ENCODE results near the gene ST6GALNAC2.
"Not testable (repeated sequence)": the region's sequence is repeated elsewhere in the genome, so short reads cannot be mapped to it uniquely, and the experiment has no call there.

The ST6GALNAC2 gene

DNA sequence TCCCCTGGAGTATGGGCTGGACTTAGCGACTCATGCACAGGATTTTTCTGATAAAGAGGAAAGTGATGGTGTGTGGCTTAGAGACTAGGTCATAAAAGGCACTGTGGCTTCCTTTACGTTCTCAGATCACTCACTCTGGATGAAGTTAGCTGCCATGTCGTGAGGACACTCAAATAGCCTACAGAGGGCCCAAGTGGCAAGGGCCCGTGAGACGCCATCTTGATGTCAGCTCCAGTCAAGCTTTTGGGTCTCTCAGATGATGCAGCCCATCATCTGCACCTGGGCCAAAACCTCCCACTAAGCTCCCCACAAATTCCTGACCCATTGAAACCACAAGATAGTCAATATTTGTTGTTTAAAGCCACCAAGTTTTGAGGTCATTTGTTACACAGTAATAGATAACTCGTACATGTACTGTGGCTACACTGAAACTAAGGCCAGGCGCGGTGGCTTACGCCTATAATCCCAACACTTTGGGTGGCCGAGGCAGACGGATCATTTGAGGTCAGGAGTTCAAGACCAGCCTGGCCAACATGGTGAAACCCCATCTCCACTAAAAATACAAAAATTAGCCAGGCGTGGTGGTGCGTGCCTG is 14.7 kb downstream of the ST6GALNAC2 start:
- in situ Hi-C loops (cut with MboI; ENCODE audit: low sequenced_read_pairs) = no loop called here

DNA sequence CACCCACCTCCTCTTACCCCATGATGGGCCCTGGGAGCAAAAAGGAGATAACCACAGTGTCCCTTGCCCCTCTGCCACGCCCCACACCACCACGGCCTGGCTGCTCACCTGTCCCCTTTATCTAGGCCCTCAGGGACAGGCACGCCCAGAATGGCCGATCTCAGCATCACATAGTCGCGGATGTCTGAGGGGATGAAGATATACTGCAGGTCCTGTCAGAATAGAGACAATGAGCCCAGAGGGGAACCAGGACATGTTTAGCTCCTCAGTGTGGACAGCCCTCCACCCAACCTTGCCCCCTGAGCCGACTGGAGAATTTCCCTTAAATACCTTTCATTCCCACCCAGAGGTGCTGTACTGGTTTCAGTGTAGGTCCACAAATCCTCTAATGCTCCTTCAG is 15.2 kb downstream of the ST6GALNAC2 start:
- in situ Hi-C loops (cut with MboI; ENCODE audit: low sequenced_read_pairs) = no loop called here

DNA sequence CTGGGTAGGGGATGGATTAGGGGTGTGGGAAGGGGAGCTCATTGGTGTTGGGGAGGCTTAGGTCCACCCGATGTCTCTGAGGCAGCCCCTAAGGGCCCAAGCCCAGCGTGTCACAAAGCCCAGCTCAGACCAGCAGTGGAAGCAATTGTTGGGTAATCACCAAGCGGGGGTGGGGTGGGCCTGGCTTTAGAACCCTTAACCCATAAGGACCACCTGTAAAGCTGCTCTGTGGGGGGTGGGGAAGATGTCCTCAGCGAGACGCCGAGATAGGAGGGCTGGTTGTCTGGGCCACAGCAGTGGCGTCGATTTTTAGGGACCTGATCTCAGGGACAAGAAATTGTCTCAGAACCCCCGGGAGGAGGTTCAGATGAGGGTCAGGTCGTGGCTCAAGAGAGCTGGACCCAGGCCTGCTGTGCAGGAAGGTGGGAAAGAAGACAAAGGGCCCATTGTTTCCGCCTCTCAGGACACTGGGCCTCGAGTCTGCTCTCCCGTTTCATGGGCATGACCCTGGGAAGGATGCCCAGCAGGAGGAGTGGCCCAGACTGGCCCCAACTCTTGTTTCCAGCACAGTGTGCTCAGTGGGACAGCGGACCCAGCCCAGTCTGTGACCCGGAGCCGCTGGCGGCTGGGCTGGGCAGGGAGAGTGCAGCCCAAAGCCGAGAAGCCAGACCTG is 15.9 kb downstream of the ST6GALNAC2 start:
- in situ Hi-C loops (cut with MboI; ENCODE audit: low sequenced_read_pairs) = no loop called here

DNA sequence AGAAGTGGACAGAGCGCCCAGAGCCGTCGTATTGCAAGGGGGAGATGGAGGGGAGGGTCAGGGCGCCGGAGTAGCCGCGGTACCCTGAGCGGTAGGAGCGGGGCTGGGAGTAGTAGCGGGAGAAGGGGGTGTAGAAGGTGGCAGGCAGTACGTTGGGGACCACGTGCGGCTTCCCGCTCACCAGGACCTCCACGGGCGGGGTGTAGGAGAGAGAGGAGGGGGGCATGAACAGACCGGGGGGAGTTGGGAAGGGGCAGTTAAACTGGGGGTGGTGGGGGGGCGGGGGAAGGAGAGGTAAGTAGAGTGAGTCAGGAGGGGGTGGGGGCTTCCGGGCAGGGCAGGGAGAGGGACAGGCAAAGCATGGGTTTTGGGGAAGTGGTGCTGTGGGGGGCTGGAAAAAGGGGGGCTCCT is 16.8 kb downstream of the ST6GALNAC2 start:
- in situ Hi-C loops (cut with MboI; ENCODE audit: low sequenced_read_pairs) = no loop called here

DNA sequence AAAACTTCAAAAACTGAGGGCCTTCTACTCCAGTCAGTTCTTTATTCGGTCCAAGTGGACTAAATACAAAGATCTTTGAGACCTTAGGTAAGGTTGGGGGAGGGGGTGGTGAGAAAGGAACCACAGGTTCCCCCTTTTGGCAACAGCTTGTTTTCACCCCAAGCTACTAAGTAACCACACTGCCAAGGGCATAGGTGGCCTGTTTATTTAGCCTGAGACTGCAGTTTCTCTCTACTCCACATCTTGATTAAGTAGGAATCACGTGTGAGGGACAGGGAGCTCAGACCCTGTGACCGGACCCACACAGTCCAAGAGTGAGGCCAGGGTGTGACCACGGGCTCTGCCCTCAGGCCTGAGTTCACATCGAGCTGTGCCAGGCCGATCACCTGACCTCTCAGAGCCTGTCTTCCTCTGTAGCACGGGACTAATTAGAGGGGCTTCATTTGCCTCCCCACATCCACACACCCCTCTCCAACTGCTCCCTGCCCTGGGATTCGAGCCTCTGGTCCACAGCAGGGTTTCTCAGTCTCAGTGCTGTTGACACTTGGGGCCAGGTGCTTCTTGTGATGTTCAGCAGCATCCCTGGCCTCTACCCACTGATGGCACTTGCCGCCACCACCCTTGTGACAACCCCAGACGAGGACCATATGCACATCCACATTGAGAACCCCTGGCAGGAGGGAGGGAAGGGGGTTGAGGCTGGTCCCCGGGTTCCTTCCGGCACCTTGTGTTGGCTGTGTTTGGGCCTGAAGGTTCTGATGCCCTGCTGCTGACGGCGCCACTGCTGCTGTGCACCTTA is 17.8 kb downstream of the ST6GALNAC2 start:
- in situ Hi-C loops (cut with MboI; ENCODE audit: low sequenced_read_pairs) = no loop called here

DNA sequence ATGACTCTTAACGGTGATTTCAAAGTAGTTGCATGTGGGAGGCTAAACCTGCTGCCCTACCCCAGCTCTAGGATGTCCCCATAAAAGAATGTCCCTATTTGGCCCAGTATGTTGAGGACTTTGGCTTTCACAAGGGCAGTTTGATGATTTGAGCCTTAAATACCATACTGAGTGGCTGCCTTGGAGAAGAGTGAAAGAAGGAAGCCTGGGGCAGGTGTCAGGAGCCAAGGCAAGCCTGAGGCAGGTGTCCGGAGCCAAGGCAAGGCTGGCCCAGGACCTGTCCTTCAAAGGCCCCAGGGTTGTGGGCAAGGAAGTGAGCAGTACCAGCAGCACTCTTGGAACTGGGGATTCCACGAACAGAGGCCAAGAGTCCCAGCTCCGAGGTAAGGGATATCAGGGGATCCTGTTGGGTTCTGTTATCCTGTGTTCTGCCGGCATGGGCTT is 18.6 kb downstream of the ST6GALNAC2 start:
- in situ Hi-C loops (cut with MboI; ENCODE audit: low sequenced_read_pairs) = no loop called here

DNA sequence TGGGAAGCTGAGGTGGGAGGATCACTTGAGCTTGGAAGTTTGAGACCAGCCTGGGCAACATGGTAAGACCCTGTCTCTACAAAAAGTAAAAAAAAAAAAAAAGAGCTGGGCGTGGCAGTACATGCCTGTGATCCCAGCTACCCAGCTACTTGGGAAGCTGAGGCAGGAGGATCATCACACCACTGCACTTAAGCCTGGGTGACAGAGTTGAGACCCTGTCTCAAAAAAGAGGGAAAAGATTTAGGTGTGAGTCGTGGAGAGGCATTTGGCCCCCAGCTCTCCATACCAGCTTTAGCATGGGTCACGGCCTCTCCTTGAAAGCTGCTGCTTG is 19.1 kb downstream of the ST6GALNAC2 start:
- in situ Hi-C loops (cut with MboI; ENCODE audit: low sequenced_read_pairs) = no loop called here

DNA sequence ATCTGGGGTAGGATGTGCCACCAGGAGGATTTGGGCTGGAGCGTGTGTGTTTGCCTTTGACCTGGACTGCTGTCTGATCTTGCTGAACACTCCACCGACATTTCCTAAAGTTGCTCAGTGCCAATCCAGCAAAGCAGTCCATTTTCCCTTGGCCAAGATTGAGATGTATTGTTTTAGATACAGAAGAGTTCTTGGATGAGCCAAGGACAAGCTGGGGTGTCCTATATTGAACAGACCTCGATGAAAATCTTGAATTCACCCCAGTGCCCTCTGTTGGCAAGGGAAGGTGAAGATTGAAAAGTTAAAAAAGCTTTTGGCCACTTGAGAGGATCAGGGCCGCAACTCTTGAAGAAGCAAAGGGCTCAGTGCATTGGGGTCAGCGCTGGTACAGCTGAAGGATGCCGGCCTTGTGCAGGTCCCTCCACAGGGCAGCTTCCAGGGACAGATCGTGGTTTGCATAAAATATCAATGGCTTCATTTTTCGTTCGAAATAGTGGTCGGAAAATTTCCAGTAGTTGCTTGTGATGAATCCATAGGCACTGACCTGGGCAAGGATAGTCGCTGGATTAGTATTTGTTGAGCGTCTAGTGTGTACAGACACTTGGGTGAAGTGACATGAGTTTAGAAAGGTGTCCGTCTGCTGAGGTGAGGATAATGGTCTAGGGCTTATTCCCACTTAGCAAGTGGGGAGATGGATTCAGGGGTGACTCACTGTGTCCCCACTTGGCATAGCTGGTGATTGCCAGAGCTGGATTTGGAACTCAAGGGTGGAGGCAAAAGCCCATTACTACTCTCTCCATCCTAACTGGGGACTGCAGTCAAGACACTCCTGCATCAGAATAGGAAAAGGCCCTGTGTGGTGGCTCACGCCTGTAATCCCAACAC is 19.7 kb downstream of the ST6GALNAC2 start:
- in situ Hi-C loops (cut with MboI; ENCODE audit: low sequenced_read_pairs) = no loop called here

DNA sequence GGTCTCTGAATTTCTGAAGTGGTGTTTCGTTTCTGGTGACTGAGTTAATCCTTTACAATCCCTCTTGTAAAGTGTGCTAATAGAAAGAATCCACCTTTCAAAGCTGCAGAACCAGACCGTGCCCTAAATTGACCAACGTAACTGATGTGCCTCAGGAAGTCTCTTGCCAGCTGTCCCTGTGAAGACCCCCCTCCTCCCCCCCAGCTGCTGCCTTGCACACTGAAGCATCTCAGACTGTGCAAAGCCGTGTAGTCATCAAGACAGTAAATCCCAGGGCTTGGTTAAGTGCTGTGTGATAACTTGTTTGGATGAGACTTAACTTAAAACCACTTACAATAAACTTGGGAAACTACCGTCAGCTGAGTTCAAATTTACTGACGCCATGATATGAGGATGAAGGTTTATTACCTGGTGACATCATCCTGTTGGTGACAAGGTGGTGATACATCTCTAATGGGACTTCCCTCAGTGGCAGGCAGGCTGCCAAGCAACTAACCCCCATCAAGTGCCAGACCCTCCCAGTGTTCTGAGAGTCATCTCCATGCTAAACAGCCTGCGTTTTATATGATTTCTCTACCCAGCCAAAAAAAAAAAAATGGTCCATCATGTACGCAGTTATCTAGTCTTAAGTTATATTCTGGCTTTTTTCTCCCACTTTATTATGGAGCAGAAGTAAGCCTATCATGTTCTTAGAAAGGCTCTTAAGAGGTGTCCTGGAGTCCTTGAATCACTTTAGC is 20.5 kb downstream of the ST6GALNAC2 start:
- in situ Hi-C loops (cut with MboI; ENCODE audit: low sequenced_read_pairs) = not testable (repeated sequence)

DNA sequence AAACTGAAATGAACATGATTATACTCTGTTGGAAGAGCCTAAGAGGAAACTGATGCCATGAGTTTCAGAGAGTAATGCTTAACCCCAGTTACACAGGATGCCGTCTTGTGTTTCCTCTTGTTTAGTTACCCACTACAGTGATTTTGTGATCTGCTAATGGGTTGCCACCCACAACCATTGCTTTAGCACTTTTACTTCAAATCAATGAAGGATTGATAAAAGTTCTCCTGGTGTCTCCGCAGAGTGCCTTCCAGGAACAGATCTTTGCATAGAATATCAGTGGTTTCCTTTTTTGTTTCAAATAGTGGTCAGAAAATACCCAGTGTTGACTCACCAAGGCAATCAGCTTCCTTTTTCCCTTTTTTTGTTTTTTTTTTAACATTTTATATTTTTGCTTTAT is 22.3 kb downstream of the ST6GALNAC2 start:
- in situ Hi-C loops (cut with MboI; ENCODE audit: low sequenced_read_pairs) = not testable (repeated sequence)

DNA sequence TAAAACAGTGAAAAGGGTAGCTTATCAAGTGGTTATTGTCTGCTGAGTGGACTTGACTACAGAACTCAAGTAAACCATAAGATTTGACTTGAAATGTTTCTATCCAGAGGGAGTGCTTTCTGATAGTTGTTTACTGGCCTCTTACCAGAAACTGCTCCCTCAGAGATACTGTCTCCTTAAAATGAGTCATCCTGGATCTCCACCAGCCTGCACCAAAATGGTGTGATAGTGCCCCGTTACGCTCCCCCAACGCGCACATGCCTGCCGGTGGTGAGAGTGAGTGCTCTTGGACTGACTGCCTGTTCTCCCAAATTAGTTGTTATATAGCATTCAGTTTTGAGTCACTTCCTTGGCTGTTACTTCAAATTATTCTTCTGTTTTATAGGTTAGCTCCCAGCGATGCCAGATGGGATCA is 22.9 kb downstream of the ST6GALNAC2 start:
- in situ Hi-C loops (cut with MboI; ENCODE audit: low sequenced_read_pairs) = no loop called here

DNA sequence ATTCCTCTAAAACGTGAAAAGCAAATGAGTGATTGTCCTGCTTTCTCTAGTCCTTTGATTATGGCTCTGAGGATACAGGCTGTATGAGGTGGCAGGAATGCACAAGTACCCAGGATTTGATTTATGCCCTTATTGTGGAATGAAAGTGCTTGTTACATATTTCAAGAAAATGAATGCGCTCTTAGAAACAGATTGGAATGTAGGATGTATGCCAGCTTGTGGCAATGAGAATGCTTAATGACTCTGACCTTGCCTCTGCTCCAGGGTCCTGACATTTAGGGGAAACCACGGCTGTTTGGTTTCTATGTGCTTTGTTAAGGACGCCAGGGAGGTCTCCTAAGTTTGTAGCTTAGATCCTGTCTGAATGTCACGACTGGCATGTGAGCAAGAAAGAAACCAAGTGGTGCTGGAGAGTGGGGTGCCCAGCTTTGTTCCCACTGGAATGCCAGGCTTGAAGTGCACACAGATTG is 23.8 kb downstream of the ST6GALNAC2 start:
- in situ Hi-C loops (cut with MboI; ENCODE audit: low sequenced_read_pairs) = no loop called here

DNA sequence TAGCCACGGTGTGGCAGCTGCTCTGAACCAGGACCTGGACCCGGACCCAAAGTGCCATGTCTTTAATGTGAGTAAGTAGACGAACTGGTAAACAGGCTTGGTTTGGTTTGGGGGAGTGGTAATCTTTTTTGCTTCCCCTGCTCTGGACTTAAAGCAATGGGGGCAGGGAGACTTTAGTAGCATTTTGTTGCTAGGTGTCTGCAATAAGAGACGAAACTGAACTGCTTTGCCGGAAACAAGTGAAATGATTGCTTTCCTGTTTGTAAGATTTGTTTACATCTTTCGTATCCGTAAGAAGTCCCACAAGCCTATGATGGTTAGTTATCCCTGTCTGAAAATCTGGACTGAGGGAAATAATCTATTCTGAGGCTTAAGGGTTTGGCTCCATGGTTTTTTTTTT is 24.3 kb downstream of the ST6GALNAC2 start:
- in situ Hi-C loops (cut with MboI; ENCODE audit: low sequenced_read_pairs) = no loop called here

DNA sequence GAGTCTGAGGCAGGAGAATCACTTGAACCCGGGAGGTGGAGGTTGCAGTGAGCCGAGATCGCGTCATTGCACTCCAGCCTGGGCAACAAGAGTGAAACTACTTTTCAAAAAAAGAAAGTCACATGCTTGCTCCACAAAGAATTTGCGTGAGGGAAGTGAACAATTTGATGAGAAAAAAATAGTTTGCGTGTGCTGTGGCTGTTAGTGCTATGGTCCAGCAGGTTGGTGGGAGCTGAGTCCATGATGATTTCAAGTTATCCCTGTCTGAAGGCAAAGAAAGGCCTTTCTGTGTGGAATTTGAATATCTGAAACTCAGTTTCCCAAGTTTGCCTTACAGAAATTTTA is 24.8 kb downstream of the ST6GALNAC2 start:
- in situ Hi-C loops (cut with MboI; ENCODE audit: low sequenced_read_pairs) = no loop called here

DNA sequence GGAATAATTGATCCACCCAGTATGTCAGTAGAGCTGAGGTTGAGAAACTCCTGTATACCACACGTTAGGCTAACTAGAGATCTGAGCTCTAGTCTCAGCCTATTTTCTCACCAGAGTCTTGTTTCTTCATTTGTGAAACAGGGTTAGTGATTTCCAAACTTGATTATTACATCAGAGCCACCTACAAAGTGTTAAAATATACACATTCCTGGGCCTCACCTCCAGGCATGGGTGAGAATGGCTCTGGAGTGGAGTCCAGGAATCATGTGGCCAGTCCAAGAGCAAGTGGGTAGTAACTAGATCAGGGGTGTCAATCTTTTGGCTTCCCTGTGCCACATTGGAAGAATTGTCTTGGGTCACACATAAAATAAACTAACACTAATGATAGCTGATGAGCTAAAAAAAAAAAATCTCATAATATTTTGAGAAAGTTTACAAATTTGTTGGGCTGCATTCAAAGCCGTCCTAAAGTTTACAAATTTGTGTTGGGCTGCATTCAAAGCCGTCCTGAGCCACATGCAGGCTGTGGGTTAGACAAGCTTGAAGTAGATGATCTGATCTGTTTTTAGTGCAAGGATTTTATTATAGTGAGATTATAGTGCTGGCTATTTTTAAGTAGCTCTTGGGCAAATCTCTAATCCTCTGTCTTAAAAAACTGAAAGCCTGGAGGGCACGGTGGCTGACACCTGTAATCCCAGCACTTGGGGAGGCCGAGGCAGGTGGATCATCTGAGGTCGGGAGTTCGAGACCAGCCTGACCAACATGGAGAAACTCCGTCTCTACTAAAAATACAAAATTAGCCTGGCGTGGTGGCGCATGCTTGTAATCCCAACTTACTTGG is 25.4 kb downstream of the ST6GALNAC2 start:
- in situ Hi-C loops (cut with MboI; ENCODE audit: low sequenced_read_pairs) = no loop called here

DNA sequence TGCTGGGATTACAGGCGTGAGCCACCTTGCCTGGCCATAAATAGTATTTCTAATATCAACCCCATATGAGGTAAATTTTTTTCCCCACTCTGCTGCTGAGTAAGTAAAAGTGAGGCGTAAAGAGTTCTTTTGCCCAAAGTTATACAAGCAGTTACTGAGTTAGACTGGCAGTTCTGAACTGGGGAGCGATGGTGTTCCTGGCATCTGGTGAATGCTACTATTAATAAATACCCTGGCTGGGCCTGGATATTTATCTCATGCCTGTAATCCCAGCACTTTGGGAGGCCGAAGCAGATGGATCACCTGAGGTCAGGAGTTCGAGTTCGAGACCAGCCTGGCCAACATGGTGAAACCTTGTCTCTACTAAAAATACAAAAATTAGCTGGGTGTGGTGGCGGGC is 26.2 kb downstream of the ST6GALNAC2 start:
- in situ Hi-C loops (cut with MboI; ENCODE audit: low sequenced_read_pairs) = not testable (repeated sequence)

DNA sequence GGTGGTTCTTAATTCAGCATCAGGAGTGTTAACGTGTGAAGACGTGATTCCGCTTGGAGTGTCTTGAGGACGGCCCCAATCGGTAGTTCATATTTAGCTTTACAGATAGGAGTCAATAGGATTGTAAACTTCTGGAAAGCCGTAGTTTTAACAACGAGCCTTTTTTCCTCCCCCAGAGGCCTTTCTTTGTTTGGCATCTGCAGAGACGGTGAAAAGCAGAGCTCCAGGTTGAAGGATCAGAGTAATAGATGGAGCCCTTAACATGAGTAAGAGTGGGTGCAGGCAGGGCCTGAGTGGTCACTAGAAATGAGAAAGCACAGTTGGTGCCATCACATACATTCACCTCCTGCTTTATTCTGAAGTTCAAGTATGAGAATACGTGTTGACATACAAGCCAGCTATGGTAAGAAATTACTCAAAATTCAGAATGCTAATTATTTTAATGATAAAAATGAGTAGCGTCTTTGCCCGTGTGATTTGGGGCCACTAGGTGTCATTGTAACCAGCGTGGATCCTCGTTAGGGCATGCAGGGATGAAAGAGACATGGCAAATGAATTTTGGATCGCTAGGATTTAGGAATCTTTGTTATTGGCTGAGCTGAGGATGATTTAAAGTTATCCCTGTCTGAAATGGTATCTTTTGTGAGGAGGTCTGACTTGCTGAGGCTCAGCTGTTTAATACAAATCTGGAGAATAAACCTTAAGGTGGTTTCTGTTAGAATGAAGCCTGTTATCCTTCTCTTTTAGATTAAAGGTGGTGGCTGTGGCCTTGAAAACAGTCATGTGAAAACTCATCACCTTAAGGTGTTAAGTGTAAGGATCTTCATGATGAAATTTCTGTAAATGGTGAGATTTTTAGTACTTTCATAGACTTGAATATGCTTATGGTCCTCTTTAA is 27.2 kb downstream of the ST6GALNAC2 start:
- in situ Hi-C loops (cut with MboI; ENCODE audit: low sequenced_read_pairs) = no loop called here

DNA sequence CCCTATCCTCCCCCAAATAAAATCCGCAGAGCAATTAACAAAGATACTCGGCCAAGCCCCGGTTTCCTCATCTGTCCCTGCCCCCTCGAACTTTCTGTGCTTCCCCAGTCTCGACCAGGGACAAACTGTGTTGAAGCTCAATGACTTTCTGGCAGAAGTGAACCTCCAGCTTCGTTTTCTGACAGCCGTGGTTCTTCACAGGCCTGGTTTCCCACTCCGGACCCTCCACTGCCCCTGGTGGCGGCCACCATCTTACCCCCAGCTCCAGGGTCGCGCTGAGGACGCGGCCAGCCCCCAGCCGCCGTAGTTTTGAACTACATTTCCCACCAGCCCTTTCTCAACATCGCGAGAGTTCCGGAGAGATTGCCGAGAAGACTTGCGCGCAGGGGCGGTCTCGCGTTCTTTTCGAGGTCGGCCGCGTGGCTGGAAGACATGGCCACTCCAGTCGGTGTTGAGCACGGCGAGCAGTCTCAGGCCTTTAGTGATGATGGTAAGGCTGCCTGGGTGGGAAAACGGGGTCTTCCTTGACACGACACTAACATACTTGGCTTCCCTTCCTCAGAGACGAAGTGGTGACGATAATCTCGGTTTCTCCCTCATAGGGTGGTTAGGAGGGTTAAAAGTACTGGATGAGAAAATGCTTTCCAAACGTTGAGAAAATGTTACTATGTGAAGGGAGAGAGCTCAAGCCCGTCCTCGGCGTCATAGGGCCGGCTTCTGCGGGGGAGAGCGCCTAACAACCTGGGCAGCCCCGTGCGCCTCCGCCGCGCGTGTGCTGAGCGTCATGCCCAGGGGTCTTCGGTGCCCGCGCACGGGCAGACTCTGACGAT is 28.1 kb downstream of the ST6GALNAC2 start:
- in situ Hi-C loops (cut with MboI; ENCODE audit: low sequenced_read_pairs) = no loop called here

Data from HL-60/S4 (cell line).